GM12801 (cell line): ENCODE measurements around the gene THOC5.

ENCODE experiments used
- CTCF ChIP-seq: IDR thresholded peaks from one replicate; pipeline ENCODE4 v1.5.1; 2011; ENCODE audit warnings: control low read depth; ENCODE audit not compliant: insufficient read length; ENCODE audit errors: extremely low read depth

Gene THOC5

GRCh38 chr22:29479417-29480261, 73.9 kb downstream of the THOC5 start, which contains the start of gene NEFH:
Gene NEFH, plus strand, starts transcription at chr22:29480218. Its CDS starts 45 bp downstream, at chr22:29480263.
- no peak for TF ChIP-seq CTCF

GRCh38 chr22:29478326-29479276, 75.0 kb downstream of the THOC5 start:
- TF ChIP-seq CTCF = no peak

- TF ChIP-seq CTCF = no peak
Observed at GRCh38 chr22:29477723-29478318, 75.7 kb downstream of the THOC5 start.

- no peak for TF ChIP-seq CTCF
Observed at GRCh38 chr22:29476116-29476515, 77.4 kb downstream of the THOC5 start.

- no peak for TF ChIP-seq CTCF
Observed at GRCh38 chr22:29475550-29475949, 78.0 kb downstream of the THOC5 start.

- TF ChIP-seq CTCF = no peak
Observed at GRCh38 chr22:29473001-29473400, 80.6 kb downstream of the THOC5 start.

GRCh38 chr22:29470159-29470855, 83.2 kb downstream of the THOC5 start:
- no peak for TF ChIP-seq CTCF
